Measurements from ENCODE around the gene AKAP6. TPM values are rescaled to one million over a fixed set of nuclear protein-coding genes. Genes with fewer than 3 reads are reported as not detected.

The AKAP6 gene
- total and polyA plus RNA-seq, 2 of the 8 experiments (the other 6 are each of a cell fraction or from before 2014, with no cell fraction given), result 0.09 to 0.89 TPM

DNA sequence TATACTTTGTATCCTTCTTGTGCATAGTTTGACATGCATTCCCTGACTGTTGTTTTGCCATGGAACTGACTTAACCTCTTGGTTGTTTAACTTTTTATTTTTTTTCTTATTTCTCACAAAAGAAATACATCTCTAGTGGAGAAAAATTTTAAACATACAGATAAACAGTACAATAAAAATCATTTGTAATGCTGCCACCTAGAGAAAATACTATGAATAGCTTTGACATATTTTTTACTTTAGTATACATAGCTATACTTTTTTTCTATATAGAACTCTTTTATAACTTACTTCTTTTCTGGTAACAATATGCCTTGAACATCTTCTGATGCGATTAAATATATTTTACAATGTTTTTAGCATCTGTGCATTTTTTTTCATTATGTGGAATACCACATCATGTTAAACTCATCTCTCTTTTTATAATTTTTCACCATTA is 184.5 kb downstream of the AKAP6 start (continued):
- TF ChIP-seq EGR1 (IDR thresholded peaks at IDR 0.05; ENCODE audit: borderline replicate concordance, low read depth, low read length) (no peak), SIN3A (conservative IDR thresholded peaks at IDR 0.05 in 1 of 2, IDR thresholded peaks at IDR 0.05 in 1 of 2; ENCODE audit: low read depth in 1 of 2, low read length in 2 of 2) (no peak), SIRT6 (IDR thresholded peaks at IDR 0.05; ENCODE audit: low read length) (no peak), FOSL1 (IDR thresholded peaks at IDR 0.05; ENCODE audit: insufficient read depth, low read depth, low read length) (no peak)
